Esophagus muscularis mucosa (tissue), 4 donors: Measurements from ENCODE around the gene FKBP2.

Experiments used
- CTCF ChIP-seq, 3 experiments: fragments of 200-600 bp in 2 of 3; fragments of 450-650 bp in 1 of 3; sonication (generic) in 2 of 3; IDR thresholded peaks; one replicate each; pipeline ENCODE4 v1.5.1; 2017 to 2019; ENCODE audit warnings: antibody characterized with exemption in 3 of 3, mild to moderate bottlenecking in 2 of 3, moderate library complexity in 1 of 3
- EP300 ChIP-seq: sonication (generic); formaldehyde crosslinking; IDR thresholded peaks from one replicate; pipeline ENCODE4 v1.6.1; 2017; ENCODE audit warnings: antibody characterized with exemption
- POLR2A ChIP-seq: fragments of 450-650 bp; IDR thresholded peaks from one replicate; pipeline ENCODE4 v1.6.1; 2017; ENCODE audit warnings: antibody characterized with exemption, moderate library complexity, mild to moderate bottlenecking, low read depth

- TF ChIP-seq CTCF (IDR thresholded peaks at IDR 0.05) (no peak), EP300 (no peak), POLR2A (no peak)
Observed at GRCh38 chr11:64229090-64229743, 11.7 kb upstream of the FKBP2 start.
